NCI-H1092 treated with DMSO at 0.1 percent for 48 hours (cell line): ENCODE results near the gene GTPBP4.
A peak's percentile ranks its signal among the peaks of the same experiment; 100 is the strongest.
"Not testable (repeated sequence)": the region's sequence is repeated elsewhere in the genome, so short reads cannot be mapped to it uniquely, and the experiment has no call there.

Experiments
- DNase-seq: peaks from one replicate; lab custom pipeline; 2025; lab: John Stamatoyannopoulos, UW

GTPBP4 gene

DNA sequence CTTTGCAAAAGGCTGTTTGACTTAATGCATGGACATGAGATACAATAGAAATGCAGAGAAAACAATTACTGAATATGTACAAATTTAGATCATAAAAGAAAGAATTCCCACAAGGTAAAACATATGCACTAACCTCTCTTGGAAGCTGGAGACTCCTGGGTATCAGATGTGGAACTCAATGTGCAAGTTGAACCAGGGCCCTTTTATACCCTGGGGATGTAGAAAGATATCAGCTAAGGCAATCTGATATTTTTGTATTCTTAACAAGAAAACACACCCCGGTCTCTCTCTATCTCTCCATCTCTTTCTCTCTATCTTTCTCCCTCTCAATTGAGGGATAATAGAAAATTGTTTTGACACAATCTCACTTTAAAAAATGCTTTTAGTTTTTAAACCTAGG lies 37.4 kb downstream of the GTPBP4 start, which contains the start of gene IDI2:
Gene IDI2 (minus strand): TSS at position 177 of the 400 bp plus-strand sequence. CDS start 1,136 bp downstream, outside the sequence.
- DNase-seq = no peak

DNA sequence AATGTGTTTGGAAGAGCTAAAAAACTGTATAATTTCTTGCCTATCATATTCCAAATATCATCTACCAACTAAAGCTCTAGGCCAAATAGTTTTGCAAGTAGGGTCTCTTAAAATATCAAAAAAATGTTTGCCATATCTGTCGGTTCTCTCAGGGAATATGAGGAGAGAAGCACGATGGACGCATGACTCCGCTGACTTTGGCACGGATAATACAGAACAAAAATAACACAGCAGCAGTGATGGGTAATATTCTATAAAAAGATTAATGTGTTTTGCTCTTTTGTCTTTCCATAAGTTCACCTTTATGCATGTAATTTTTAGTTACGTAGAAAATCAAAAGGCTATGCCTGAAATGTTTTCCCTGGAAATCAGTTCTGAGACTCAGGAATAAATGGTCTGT lies 38.3 kb downstream of the GTPBP4 start:
- DNase-seq = no peak

DNA sequence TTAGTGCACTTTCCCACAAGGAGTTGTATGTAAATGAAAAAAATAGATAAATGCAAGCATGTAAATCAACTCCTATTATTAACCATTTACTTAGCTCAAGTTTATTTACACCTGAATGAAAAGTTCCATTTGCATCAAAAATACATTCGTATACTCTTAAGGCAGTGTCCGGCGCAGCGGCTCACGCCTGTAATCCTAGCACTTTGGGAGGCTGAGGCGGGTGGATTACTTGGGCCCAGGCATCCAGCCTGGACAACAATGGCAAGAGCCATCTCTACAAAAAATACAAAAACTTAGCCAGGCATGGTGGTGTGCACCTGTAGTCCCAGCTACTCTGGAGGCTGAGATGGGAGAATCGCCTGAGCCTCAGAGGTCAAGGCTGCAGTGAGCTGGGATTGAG lies 41.6 kb downstream of the GTPBP4 start:
- DNase-seq = no peak

DNA sequence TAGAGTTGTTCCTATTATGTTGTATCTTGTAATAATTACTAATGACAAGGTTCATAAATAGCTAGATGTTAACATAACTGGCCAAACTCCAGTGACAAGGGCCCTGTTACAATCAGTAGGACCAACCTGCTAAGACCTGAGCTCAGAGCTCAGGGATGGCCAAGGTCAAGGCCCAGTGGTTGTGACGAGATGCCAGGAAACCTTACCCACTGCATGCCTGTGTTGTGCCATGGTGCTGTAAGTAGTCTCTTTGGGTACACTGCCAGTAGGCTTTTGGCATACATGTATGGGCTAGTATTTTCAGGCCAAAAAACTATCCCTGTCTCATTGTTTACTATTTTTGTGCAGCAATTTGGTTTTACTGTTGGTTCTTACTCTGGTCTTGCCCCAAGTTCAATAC lies 45.4 kb downstream of the GTPBP4 start:
- no peak for DNase-seq

DNA sequence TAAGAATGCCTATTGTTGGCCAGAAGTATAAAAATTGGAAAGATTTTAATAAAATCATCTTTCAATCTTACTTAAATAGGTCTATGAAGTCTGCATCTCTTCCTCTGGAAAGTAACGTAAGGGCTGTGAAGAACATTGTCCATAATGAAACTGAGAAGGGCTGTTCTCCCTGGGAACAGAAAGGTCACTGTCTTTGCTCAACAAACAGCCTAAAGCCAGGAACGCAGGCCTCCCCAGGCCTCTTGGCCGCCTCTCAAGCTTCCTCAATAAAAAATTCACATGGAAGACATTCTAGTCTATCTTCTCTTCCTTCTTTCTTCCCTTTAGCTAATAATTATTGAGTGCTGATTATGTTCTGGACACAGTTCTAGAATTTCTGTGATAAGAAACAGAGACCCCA lies 46.5 kb downstream of the GTPBP4 start:
- no peak for DNase-seq

DNA sequence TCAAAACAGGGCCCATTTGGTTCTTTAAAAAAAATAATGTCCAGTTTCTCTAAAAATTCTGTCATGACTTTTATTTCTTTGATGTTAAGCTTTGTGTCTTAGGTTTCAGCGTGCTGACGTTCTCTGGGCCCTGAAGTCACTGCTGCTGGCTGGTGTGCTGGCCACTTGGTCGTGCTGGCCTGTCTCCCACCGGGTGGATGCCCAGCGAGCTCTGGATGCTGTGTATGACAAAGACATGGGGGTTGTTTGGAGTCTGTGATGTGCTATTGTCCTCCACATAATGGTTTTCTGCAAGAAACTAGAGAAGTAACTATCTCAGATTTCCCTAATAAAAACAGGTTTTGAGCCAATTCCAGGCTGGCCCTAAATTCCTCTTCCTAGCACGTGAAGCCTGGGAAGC lies 47.0 kb downstream of the GTPBP4 start:
- no peak for DNase-seq

DNA sequence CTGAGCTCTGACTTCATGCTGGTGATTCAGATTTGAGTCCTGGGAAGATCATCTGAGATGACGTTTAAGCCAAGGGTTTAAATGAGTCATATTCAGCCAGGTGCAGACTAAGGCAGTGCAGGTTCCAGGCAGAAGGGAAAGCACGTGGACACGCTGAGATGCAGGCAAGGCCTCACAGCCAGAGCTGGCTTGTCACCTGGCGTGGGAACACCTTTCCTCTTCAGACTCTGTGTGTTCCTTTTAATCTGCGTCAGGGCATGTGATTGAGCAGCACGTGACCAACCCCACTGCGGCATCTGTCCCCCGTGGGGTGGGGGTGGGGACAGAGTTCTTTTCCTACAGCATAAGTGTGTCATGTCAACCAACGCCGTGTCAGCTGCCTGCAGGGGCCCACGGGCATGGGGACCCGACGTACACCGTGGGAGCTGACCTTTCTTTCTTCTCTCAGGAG lies 48.1 kb downstream of the GTPBP4 start:
- DNase-seq = no peak

DNA sequence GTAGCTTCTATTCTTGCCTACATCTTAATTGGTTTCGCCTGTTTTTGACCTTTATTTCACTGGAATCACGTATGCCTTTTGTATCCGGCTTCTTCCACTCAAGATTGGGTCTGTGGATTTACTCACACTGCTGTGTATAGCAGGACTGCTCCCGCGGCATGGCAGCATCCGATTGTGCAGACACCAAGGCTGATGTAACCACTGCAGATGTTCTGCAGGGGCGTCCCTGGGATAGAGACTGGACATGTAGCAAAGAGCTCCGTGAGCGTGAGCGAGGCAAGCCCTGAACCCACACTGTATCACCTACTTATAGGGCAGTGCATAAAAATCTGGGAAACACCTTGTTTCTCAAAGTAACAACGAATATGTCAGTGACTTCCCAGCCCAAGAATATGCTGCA lies 48.9 kb downstream of the GTPBP4 start:
- DNase-seq = no peak

DNA sequence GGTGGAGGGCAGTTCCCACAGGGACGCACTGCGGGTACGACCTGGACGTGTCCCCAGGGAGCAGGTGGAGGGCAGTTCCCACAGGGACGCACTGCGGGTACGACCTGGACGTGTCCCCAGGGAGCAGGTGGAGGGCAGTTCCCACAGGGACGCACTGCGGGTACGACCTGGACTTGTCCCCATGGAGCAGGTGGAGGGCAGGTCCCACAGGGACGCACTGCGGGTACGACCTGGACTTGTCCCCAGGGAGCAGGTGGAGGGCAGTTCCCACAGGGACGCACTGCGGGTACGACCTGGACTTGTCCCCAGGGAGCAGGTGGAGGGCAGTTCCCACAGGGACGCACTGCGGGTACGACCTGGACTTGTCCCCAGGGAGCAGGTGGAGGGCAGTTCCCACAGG lies 50.5 kb downstream of the GTPBP4 start:
- not testable (repeated sequence) for DNase-seq

DNA sequence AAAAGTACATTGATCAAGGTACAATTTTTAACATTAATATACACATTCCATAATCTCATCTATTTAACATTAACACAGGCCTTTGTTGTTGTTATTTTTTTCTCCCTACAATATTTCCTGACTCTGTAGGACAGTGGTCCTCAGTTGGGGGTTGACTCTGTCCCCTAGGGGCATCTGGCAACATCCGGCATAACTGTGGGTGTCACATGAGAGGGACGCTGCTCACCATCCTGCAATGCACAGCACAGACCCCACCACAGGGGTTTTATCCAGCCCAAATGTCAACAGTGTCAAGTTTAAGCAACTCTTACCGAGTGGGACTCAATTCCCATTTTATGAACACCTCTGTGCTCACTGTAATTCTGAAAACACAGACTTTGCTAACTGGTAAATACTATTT lies 51.9 kb downstream of the GTPBP4 start:
- no peak for DNase-seq

DNA sequence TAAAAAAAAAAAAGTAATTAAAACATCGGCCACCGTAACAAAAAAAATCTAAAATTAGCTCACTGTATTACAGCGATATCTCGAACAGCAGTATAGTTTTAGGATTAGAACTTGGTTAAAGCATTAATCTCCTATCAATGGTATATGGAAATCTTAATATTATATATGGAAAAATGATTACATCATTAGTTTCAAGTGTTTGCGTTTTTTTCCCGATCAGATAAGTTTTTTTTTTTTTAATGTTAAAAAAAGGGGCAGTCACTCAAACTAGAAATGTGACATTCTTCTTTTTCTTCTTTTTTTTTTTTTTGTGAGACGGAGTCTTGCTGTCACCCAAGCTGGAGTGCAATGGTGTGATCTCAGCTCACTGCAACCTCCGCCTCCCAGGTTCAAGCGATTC lies 53.3 kb downstream of the GTPBP4 start:
- no peak for DNase-seq

DNA sequence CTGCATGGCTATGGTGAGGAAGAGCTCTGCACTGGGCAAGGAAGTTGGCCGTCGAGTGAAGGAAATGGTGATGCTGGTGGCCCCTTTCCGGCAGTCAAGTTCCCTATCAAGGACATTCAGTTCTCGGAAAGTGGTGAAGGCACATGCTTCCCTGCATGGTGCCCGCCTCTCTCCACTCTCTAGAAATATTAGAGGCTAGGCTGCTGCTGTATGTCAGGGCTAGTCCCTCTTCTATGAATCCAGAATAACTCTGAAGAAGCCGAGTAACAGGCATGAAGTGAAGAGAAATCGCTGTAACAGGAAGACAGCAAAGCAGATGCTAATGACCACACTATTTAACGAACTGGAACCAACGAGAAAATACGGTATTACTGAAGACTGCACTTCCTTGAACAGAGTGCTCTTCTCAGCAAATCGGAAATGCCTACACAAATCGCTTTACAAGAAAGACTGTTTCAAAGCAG lies 55.3 kb downstream of the GTPBP4 start:
- no peak for DNase-seq

DNA sequence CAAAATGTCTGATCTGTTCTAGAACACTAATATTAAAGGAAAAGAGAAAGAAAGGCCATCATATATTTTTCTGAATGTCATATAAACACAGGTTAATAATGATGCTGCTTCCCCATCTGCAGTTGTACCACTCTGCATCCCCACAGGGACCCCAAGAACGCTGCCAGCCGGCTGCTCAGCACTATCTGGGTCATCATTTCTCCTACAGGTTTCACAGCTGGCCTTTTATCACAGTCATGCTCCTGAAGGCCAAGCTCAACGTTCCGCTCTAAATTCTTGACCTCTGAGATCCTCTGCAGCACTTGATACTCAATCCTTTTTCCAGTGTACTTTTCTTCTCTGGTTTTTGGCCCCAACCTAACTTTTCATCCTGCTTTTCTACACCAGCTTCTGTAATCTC lies 55.9 kb downstream of the GTPBP4 start:
- DNase-seq = no peak

DNA sequence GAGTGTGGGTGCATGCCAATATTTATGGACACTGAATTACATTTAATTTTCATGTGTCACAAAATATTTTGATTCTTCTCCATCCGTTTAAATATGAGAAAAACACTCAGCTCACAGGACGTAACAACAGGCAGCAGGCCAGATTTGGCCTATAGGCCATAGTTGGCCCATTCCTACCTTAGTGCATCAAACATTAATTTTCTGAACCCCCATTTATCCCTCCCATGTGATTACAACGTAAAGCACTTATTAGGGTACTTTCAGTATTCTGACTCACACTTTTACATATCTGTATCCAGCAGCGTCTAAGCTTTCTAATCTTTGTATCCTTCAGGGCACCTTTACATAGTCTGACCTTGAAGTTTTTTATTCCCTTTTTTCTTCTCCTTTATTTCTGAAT lies 56.7 kb downstream of the GTPBP4 start:
- no peak for DNase-seq

DNA sequence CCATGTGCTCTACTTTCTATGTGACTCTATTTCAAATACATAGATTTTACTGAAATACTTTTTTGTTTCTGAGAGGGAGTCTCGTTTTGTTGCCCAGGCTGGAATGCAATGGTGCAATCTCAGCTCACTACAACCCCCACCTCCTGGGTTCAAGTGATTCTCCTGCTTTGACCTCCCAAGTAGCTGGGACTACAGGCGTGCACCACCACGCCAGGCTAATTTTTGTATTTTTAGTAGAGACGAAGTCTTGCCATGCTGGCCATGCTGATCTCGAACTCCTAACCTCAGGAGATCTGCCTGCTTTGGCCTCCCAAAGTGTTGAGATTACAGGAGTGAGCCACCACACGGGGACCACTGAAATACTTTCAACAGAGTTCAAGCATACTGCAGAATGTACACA lies 57.2 kb downstream of the GTPBP4 start:
- no peak for DNase-seq

DNA sequence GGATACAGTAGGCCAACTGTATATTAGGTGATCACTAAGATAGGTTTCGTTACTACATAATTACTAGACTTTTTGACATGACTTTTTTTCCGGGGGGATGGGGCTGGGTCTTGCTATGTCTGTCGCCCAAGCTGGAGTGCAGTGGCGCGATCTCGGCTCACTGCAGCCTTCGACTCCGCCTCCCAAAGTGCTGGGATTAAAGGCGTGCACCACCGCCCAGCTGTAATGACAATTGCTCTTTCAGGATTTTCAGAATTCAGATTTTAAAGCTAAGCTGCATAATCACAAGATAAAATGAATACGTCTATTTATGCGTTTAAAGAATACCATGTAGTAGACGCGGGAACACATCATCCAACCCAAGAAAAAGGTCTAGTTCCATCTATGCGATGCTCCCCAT lies 59.7 kb downstream of the GTPBP4 start:
- DNase-seq = no peak

DNA sequence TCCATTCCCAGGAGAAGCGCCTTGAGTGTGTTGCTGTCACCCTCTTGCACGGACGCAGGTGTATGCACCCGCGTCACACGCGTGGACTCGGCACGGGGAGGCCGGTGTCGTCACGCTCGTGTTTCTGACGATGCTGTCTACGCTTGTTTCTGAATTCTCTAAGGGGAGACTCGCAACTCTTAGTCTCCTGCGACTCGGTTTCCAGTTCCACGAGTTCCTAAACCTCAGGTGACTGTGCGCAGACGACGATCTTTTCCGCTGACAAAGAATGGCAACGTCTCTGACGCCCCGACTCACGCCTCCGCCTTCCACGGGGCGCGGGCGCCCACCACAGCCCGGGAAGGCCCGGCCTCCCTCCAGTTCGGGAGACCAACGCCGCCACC lies 60.1 kb downstream of the GTPBP4 start:
- no peak for DNase-seq

DNA sequence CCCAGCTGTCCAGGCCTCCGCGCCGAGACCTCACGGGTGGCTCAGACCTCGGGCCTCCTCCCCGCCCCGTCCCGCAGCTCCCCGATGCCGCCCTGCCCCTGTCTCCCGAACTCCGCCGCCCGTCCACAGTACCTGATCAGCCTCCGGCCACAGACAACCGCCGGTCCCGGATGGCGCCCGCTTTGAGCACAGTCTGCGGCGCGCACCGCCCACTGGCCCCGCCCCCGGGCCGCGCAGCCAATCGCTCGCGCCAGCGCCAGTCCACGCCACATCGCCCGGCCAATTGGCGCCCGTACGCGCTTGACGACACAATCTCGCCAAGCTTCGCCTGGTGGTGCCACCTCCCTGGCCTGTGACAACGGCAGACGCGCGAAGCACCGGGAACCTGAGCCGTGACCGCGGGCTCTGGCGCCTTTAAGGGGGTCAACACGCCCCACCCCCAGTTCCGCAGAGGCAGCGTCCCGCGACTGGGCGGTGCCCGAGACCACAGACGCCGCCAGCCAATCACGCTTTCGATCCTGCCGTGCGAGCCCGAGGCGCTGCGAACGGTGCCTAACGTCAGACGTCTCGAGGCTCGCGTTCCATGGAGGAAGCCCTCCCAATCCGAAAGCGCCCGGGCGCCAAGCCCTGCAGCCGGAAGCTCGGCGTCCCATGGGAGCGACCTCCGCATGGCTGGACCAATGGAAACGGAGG lies 60.6 kb downstream of the GTPBP4 start, which contains the start of gene IDI1:
Gene IDI1 (minus strand): TSS at position 388 of the 693 bp plus-strand sequence. CDS start 116 bp downstream, at position 272.
- DNase-seq = peak; percentile 80

DNA sequence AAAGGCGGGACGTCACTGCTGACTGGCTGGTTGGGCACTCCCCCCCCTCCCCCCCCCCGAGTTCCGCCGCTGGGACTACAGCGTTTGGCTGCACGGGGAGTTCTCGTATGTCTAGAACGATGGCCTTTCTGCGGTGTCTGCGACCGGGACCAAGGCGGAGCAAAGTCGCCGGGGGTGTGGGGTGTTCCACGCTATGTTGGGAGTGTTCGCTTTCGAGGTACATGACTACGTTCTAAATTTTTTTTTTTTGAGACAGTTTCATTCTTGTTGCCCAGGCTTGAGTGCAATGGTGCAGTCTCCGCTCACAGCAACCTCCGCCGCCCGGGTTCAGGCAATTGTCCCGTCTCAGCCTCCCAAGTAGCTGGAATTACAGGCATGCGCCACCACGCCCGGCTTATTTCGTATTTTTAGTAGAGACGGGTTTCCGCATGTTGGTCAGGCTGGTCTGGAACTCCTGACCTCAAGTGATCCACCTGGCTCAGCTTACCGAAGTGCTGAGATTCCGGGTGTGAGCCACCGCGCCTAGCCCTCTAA lies 61.3 kb downstream of the GTPBP4 start:
- DNase-seq = no peak

DNA sequence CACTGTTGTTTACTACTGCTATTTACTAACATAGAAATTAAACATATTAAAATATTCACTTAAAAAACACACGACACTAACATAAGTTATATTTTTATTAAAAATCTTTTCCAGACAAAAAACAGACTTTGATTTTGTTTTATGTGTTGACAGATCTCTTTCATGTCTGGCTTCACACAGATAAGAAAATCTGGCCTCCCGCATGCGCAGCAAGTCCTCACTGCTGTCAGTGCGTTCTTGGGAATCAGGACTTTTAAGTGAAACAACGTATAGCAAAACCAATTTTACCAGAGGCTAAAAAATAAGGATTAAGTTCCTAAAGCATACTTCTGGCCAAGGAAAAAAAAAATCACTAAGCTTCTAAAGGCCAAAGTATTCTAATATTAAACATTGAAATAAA lies 61.9 kb downstream of the GTPBP4 start:
- DNase-seq = no peak

DNA sequence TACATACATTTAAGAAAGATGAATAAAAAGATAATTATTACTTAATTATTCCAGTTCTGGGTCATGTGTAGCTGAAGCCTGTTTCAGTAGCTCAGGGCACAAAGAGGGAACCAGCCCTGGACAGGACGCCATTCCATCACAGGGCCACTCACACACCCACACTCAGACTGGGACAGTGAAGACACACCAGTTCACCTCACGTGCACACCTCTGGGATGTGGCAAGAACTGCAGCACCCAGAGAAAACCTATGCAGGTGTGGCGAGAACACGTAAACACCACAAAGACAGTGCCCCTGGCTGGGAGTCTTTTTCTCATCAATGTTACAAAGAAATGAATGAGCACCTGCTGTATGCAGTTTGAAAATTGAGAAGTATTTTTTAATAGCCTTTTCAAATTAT lies 62.3 kb downstream of the GTPBP4 start:
- DNase-seq = no peak

DNA sequence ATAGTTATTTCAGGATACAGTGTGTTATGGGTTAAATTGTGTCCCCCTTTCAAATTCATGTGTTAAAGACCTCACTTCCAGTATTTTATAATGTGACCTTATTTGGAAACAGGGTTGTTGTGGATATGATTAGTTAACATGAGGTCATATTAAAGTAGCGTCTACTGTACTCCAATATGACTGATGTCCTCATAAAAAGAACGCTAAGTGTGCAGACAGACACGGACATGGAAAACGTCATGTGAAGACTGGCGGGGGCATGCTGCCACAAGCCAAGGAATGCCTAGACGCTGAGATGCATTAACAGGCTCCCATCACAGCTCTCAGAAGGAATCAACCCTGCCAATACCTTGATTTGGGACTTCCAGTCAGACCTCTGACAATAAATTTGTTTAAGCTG lies 66.5 kb downstream of the GTPBP4 start:
- DNase-seq = no peak

DNA sequence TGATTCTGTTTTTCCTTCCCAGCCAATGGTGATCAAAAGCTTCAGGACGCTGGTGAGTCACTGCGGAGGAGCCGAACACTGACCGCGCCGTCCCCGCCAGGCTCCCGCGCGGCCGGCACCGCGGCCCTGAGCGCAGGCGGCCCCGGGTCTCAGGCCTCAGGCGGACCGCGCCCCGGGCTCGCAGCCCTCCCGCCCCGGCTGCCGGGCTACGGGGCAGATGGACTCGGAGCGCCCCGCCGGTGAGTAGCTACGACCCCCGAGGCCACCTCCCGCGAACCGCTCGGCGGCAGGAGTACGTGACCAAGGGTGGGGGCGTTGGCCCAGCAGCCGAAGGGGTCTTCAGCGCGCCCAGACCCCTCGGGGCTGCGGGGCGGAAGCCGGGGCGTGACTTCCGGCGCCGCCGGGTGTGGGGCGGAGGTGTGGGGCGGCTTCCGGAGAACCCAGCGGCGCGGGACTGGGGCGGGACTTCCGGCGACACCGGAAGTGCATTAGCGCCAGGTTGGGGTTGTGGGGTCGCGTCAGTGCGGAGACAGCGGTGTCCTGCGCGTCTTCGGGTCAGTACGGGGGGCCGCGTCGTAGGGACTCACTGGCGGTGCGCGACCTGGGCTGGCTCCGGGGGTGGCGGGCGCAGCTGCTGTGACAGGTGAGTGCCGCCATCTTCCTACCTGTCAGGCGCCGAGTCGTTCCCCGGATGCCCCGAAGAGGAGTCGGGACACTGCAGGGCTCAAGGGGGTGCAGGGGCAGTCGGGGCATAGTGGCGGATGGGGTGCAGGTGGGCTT lies 68.3 kb downstream of the GTPBP4 start, which contains the start of gene WDR37:
Gene WDR37 (plus strand): TSS at position 60 of the 780 bp plus-strand sequence. CDS start 15,771 bp downstream, outside the sequence.
- DNase-seq = peak; percentile 26
